ENCODE measurements around the gene GSTA4.

The GSTA4 gene

GRCh38 chr6:52992980-52993920 lies 1.8 kb downstream of the GSTA4 start:
- H3K27ac ChIP-seq = no peak overlapping the region

GRCh38 chr6:52990342-52990741 lies 4.7 kb downstream of the GSTA4 start:
- TF ChIP-seq CTCF (conservative IDR thresholded peaks at IDR 0.05) = no peak
- no peak for TF ChIP-seq ZFX (IDR thresholded peaks at IDR 0.05)

More at GRCh38 chr6:52992980-52993920, 1.8 kb downstream of the GSTA4 start:
- no peak for TF ChIP-seq ZFX (IDR thresholded peaks at IDR 0.05)
- no peak for TF ChIP-seq CTCF (conservative IDR thresholded peaks at IDR 0.05)

GRCh38 chr6:52985228-52985627 lies 9.9 kb downstream of the GSTA4 start:
- H3K27ac ChIP-seq = no peak overlapping the region
- TF ChIP-seq CTCF (conservative IDR thresholded peaks at IDR 0.05) (no peak), ZFX (IDR thresholded peaks at IDR 0.05) (no peak)

More at GRCh38 chr6:52990342-52990741, 4.7 kb downstream of the GSTA4 start:
- no peak overlapping the region for H3K27ac ChIP-seq

- H3K27ac ChIP-seq = no peak overlapping the region
- TF ChIP-seq CTCF (conservative IDR thresholded peaks at IDR 0.05) (no peak), ZFX (IDR thresholded peaks at IDR 0.05) (no peak)
Measured at GRCh38 chr6:52984247-52984646, 10.8 kb downstream of the GSTA4 start.

GRCh38 chr6:52983159-52983848 lies 11.8 kb downstream of the GSTA4 start:
- H3K27ac ChIP-seq = no peak overlapping the region
- TF ChIP-seq CTCF (conservative IDR thresholded peaks at IDR 0.05) (no peak), ZFX (IDR thresholded peaks at IDR 0.05) (no peak)

- H3K27ac ChIP-seq = no peak overlapping the region
- TF ChIP-seq ZFX (IDR thresholded peaks at IDR 0.05) = no peak
Measured at GRCh38 chr6:52982680-52983079, 12.4 kb downstream of the GSTA4 start.

GRCh38 chr6:52981222-52981900 lies 13.7 kb downstream of the GSTA4 start:
- no peak overlapping the region for H3K27ac ChIP-seq
- no peak for TF ChIP-seq ZFX (IDR thresholded peaks at IDR 0.05)
- TF ChIP-seq CTCF (conservative IDR thresholded peaks at IDR 0.05) = no peak

All from C4-2B (cell line).